ENCODE results near the gene GPC3. TPM values are rescaled to one million over a fixed set of nuclear protein-coding genes. Genes with fewer than 3 reads are reported as not detected.

Gene GPC3
- total and polyA plus RNA-seq, 2 experiments from 2014 or later: 171 to 323 TPM

DNA sequence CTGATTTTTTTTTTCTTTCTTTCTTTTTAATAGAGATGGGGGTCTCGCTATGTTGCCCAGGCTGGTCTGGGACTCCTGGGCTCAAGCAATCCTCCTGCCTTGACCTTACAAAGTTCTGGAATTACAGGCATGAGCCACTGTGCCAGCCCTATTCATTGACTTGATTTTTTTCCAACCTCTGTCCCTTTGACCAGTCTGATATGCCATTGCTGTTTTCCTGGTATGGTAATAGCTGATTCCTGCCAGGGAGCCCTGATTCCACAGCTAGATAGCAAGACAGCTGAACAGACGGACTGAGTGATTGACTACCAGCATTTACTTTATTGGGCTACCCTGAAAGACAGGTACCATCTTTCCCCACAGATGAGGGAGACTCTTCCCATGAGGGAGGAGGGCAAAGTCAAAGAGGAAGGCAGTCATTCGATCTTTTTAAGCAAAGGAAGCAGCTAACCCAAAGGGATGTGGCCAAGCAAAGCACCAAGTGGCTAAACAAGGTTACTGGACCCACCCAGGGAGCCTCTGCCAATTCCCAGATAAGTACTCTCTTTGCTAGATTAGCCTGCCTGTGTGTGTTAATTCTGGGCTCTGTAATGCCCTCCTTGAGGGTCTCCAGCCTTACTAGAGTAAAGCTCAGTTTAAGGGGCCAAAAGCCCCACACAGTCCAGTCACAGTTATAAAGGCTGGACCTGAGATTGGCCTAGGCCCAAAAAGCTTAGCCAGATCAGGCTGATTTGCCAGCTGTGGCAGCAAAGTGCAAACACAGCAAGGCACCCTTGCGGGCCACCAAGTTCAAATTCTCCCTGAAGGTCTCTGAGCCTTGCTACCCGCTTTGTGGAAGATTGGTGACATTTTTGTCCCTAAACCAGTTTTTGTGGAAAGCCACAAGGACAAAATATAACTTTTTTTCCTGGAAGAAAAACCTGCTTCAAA is 377.7 kb downstream of the GPC3 start:
- Histone ChIP-seq H3K27me3 (no peaks in the 10 kb centered on the region), H3K27ac (no peak overlapping the region), H3K4me1 (ENCODE audit: low read depth) (peaks cover 6% of the 10 kb centered on the region), H3K36me3 (no peaks in the 10 kb centered on the region), H3K9me3 (ENCODE audit: low read depth) (no peaks in the 10 kb centered on the region), H3K4me3 (no peak overlapping the region)
- TF ChIP-seq, protein P1, sequence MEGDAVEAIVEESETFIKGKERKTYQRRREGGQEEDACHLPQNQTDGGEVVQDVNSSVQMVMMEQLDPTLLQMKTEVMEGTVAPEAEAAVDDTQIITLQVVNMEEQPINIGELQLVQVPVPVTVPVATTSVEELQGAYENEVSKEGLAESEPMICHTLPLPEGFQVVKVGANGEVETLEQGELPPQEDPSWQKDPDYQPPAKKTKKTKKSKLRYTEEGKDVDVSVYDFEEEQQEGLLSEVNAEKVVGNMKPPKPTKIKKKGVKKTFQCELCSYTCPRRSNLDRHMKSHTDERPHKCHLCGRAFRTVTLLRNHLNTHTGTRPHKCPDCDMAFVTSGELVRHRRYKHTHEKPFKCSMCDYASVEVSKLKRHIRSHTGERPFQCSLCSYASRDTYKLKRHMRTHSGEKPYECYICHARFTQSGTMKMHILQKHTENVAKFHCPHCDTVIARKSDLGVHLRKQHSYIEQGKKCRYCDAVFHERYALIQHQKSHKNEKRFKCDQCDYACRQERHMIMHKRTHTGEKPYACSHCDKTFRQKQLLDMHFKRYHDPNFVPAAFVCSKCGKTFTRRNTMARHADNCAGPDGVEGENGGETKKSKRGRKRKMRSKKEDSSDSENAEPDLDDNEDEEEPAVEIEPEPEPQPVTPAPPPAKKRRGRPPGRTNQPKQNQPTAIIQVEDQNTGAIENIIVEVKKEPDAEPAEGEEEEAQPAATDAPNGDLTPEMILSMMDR (IDR thresholded peaks at IDR 0.05; ENCODE audit: low read depth, low read length): no peak
- DNase-seq (ENCODE audit: low read depth in 1 of 2, low spot score in 1 of 2): no peak

DNA sequence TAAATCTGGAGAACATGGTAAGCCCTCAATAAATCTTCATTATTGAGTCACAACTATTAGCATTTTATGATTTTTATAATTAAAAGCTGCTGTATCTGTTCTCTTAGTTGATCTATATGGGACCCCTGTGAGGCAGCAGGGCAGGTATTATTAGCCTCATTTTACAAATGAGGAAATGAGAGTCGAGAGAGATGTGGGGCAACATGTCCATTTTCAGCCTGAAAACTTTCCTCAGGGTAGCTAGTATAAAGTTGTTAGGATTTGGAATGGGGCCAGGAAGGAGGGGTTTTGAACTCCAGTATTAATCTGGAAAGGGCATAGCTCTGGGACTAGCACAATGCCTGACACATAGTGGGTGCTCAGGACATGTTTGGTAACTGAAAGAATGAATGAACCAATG is 378.4 kb downstream of the GPC3 start:
- TF ChIP-seq, protein P1 (IDR thresholded peaks at IDR 0.05; ENCODE audit: low read depth, low read length): no peak
- H3K27me3 ChIP-seq: no peaks in the 10 kb centered on the region
- no peak overlapping the region for H3K4me3 ChIP-seq
- no peaks in the 10 kb centered on the region for H3K9me3 ChIP-seq (ENCODE audit: low read depth)
- peaks cover 6% of the 10 kb centered on the region for H3K4me1 ChIP-seq (ENCODE audit: low read depth)
- H3K27ac ChIP-seq: no peak overlapping the region
- DNase-seq (ENCODE audit: low read depth in 1 of 2, low spot score in 1 of 2): no peak
- no peaks in the 10 kb centered on the region for H3K36me3 ChIP-seq

DNA sequence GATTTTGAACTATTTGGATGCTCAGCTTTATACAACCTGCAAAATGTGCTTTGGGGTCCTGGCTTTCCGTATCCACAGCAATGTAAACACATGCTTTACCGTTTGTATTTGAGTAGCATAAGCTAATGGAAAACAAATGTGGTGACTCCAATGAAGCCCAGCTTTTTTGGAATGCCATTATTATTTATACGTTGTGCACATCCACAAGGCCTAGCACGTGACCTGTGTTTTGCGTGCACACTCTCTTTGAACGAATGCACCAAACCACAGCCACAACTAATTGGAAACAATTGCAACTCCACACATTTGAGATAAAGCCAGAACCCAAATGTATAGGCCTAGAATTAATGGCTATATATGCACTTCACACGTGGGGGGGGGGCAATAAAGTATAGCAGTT is 380.6 kb downstream of the GPC3 start:
- Histone ChIP-seq H3K36me3 (no peaks in the 10 kb centered on the region), H3K4me3 (no peak overlapping the region), H3K4me1 (ENCODE audit: low read depth) (no peaks in the 10 kb centered on the region), H3K27ac (no peak overlapping the region), H3K9me3 (ENCODE audit: low read depth) (no peaks in the 10 kb centered on the region), H3K27me3 (no peaks in the 10 kb centered on the region)
- TF ChIP-seq, protein P1 (IDR thresholded peaks at IDR 0.05; ENCODE audit: low read depth, low read length): no peak
- no peak for DNase-seq (ENCODE audit: low read depth in 1 of 2, low spot score in 1 of 2)

DNA sequence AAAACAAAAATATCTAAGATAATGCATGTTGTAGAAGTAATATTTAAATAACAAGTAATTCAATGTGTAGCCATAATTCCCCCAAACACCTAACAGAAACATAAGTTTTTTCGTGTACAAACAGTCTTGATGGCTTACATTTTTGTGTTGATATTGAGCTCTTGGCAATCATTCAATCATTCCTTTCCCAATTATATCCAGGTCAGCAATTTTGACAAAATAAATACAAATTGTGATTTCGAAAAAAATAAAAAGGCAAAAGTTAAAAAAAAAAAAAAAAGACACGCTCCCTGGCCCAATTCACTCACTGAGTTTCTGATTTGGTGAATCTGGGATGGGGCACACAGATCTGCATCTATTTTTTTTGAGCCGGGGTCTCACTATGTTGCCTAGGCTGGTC is 382.5 kb downstream of the GPC3 start:
- Histone ChIP-seq H3K27me3 (no peaks in the 10 kb centered on the region), H3K27ac (no peak overlapping the region), H3K36me3 (no peaks in the 10 kb centered on the region), H3K4me1 (ENCODE audit: low read depth) (no peaks in the 10 kb centered on the region), H3K4me3 (no peak overlapping the region), H3K9me3 (ENCODE audit: low read depth) (no peaks in the 10 kb centered on the region)
- TF ChIP-seq, protein P1 (IDR thresholded peaks at IDR 0.05; ENCODE audit: low read depth, low read length): no peak
- no peak for DNase-seq (ENCODE audit: low read depth in 1 of 2, low spot score in 1 of 2)

DNA sequence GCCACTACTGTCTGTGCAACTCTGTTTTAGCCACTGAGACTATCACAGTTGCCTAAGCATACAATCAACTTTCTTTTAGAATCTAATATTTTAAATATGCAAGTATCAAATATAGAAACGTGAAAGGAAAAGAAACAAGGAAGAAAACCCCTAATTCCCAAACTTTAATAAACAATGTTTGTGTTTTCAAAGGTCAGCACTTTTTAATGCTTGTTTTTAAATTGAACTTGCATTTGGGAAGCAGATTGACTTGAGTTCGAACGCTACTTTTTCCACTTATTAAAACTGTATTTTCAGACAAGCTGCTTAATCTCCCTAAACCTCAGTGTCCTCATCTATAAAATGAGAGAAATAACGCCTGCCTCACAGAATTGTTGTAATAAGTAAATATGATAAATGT is 384.3 kb downstream of the GPC3 start:
- Histone ChIP-seq H3K9me3 (ENCODE audit: low read depth) (no peaks in the 10 kb centered on the region), H3K27ac (no peak overlapping the region), H3K27me3 (no peaks in the 10 kb centered on the region), H3K36me3 (no peaks in the 10 kb centered on the region), H3K4me3 (no peak overlapping the region), H3K4me1 (ENCODE audit: low read depth) (no peaks in the 10 kb centered on the region)
- TF ChIP-seq, protein P1 (IDR thresholded peaks at IDR 0.05; ENCODE audit: low read depth, low read length): no peak
- no peak for DNase-seq (ENCODE audit: low read depth in 1 of 2, low spot score in 1 of 2)
